ENCODE data around the gene ZBTB8A.

GRCh38 chr1:32605711-32606424 lies 66.6 kb downstream of the ZBTB8A start:
- no peak for TF ChIP-seq CTCF (IDR thresholded peaks at IDR 0.05)
- TF ChIP-seq POLR2A (IDR thresholded peaks at IDR 0.05) = no peak

Measured in lower leg skin (tissue), 3 donors.